Fibroblast of mammary gland (primary cell): Measurements from ENCODE around the gene PDE9A.

ENCODE experiments used
- DNase-seq: peaks from one replicate; pipeline ENCODE4 v3.0.0-alpha.2; 2010; ENCODE audit warnings: low read depth
- H3K4me3 ChIP-seq: 2 replicates; pipeline ENCODE4 v1.5.1; 2011; ENCODE audit warnings: low read depth, mild to moderate bottlenecking, low read length, moderate library complexity; ENCODE audit not compliant: control insufficient read depth
- TF ChIP-seq, protein P1 (sequence below): conservative IDR thresholded peaks from 2 replicates; pipeline ENCODE4 v1.5.1; 2011; ENCODE audit warnings: low read depth, low read length, inconsistent platforms; ENCODE audit not compliant: control insufficient read depth, insufficient read depth

PDE9A gene

DNA sequence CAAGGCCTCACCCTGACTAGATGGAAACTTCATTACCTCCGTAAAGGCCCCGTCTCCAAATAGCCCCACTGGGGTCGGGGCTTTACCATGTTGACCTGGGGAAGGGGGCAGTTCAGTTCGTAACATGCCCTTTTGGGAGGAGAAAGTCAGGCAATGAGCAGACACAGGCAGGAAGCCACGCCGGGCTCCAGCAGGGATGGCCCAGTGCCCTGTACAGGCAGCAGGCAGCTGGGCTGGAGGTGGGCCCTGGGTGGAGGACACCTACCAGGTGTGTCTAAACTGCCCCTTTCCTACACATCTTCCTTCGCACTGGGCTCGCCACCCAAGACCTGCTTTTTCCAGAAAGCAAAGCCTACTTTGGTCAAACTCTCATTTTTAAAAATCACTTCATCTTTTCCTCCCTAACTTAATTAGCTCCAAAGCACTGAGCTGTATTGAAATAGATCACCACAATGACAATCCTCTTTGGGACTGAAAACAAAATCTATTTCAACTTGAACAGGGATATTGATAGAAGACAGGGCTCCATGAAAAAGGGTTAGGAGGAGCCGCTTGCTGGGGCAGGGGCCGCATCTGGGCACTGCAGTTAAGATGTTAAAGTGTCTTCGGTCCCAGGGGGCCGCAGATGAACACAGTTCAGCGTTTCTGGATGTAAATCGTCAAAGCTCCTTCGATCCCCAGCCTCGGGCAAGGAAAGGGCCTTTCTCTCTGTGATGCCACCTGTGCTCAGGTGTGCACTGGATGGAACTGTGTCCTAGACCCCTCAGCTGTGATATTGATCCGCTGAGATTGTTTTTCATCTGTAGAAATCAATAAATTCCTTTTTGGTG lies 104.6 kb downstream of the PDE9A start:
- TF ChIP-seq, protein P1, sequence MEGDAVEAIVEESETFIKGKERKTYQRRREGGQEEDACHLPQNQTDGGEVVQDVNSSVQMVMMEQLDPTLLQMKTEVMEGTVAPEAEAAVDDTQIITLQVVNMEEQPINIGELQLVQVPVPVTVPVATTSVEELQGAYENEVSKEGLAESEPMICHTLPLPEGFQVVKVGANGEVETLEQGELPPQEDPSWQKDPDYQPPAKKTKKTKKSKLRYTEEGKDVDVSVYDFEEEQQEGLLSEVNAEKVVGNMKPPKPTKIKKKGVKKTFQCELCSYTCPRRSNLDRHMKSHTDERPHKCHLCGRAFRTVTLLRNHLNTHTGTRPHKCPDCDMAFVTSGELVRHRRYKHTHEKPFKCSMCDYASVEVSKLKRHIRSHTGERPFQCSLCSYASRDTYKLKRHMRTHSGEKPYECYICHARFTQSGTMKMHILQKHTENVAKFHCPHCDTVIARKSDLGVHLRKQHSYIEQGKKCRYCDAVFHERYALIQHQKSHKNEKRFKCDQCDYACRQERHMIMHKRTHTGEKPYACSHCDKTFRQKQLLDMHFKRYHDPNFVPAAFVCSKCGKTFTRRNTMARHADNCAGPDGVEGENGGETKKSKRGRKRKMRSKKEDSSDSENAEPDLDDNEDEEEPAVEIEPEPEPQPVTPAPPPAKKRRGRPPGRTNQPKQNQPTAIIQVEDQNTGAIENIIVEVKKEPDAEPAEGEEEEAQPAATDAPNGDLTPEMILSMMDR = no peak
- H3K4me3 ChIP-seq = no peak overlapping the region
- no peak for DNase-seq

DNA sequence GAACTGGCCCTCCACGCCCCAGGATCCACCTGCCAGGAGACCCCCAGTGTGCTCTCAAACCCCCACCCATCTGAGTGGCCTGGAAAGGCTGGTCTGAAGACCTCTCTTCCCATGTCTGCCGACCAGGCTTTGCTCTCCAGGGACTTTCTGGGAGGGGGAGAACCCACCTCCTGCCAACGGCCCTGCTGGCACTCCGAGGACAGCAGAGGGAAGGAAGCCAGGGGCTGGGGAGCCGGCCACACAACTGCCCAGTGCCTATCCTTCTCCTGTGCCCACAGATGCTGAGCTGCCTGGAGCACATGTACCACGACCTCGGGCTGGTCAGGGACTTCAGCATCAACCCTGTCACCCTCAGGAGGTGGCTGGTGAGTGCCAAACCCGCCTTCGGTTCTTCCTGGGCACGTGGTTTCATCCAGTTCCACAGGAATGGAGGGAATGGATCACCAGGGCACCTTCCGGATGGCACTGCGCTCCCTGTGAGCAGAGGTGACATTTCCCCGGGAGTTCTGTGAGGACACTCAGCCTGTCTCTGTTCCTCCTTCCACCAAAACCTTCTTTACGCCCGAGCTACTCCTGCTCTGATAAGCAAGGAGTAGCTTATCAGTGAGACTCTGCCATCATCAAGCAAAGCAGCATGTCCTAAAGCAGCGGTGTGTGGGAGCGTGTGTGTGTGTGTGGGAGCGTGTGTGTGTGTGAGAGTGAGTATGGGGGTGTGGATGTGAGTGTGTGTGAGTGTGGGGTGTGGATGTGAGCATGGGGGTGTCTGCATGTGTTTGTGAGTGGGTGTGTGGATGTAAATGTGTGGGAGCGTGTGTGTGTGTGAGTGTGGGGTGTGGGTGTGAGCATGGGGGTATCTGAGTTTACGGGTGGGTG lies 105.5 kb downstream of the PDE9A start:
- TF ChIP-seq, protein P1 = no peak
- no peak for DNase-seq
- no peak overlapping the region for H3K4me3 ChIP-seq

DNA sequence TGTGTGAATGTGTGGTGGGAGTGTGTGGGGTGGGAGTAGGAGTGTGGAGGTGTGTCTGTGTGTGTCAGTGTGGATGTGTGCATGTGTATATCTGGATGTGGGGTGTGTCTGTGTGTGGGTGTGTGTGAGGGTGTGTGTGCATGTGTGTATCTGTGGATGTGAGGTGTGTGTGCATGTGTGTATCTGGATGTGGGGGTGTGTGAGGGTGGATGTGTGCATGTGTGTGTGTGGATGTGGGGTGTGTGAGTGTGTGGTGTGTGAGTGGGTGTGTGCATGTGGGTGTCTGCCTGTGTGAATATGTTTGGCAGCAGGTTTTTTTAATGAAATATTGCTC lies 106.1 kb downstream of the PDE9A start:
- H3K4me3 ChIP-seq = no peak overlapping the region
- TF ChIP-seq, protein P1 = no peak
- no peak for DNase-seq

DNA sequence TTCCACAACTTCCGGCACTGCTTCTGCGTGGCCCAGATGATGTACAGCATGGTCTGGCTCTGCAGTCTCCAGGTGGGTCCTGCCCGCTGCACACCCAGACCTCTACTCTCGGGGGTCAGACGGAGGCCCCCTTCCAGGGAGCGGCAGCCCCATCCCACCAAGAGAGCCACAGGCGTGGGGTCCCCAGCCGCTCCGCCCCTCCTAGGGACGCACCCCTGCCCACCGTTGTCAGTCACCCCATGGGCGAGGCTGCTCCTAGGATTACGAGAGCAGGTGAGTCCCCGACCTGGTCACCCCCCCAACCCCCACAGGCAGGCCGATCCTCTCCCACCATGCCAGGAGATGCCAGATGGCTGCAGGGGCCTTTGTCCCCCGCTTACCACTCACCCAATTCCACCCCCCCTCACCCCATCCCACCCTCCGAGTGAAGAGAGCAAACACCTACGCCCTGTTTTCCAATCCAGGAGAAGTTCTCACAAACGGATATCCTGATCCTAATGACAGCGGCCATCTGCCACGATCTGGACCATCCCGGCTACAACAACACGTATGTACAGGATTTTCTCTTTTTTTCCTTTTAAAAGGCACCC lies 107.0 kb downstream of the PDE9A start:
- DNase-seq = no peak
- no peak overlapping the region for H3K4me3 ChIP-seq
- TF ChIP-seq, protein P1 = no peak

DNA sequence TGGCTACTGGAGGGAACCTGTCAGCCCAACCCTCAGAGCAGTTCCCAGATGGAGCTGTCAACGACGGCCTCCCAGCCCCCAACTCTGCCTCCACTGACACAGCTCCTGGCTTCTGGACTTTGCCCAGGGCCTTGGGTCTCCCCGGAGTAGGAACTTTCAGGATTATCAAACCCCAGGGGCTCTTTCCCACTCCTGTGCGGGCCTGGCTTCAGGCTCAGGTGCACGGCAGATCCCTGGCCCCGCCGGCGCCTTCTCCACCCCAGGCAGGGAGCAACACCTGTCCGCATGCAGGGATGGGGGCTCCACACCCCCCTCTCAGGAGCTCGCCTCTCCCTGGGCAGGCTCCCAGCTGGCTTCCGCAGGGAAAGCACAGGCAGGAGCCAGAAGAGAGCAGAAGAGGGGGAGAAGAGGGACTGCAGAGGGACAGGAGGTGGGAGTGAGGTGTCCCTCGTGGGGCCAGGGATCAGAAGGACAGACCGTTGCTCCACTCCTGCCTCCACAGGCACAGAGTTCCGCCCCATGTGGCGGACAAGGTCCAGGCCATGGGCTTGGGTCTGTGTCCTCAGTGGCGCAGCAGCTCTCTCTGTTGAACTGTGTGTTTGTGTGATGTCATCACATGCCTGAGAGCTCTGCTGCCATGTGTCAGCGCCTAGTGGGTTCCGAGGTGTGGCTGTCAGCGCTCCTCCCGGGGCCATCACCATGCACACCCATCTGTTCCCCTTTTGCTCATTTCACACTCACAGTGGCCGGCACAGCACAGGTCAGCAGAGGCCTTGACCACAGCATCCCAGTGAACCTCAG lies 107.7 kb downstream of the PDE9A start:
- no peak for DNase-seq
- TF ChIP-seq, protein P1 = no peak
- no peak overlapping the region for H3K4me3 ChIP-seq

DNA sequence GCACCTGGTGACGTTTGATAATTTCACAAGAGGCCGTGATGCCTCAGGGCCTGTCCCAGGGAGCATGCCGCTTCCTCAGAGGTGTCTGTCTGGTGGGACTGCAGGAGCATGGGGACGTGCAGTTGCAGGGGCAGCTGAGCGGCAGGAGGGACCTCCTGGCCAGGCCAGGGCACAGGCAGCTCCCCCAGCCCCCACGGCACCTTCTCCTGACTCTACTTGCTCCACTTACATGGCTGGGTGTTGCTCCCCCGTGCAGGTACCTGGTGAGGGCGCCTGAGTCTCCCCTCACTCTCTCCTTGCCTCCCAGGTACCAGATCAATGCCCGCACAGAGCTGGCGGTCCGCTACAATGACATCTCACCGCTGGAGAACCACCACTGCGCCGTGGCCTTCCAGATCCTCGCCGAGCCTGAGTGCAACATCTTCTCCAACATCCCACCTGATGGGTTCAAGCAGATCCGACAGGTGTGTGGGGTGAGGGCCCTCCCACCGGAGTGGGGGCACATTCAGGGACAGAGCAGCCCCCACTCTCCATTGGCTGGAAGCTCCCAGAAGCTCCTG lies 108.4 kb downstream of the PDE9A start:
- TF ChIP-seq, protein P1 = no peak
- no peak for DNase-seq
- H3K4me3 ChIP-seq = no peak overlapping the region
